A549 (cell line): ENCODE data around the gene FAM9B. TPM values are rescaled to one million over a fixed set of nuclear protein-coding genes. Genes with fewer than 3 reads are reported as not detected.
A peak's percentile ranks its signal among the peaks of the same experiment; 100 is the strongest.

Experiments used
- ATAC-seq, 2 experiments: fragments of 200-7000 bp in 1 of 2; fragments of >200 bp in 1 of 2; cut with Nextera tagmentation in 1 of 2; cut with Tn5 transposase in 1 of 2; 3 replicates each; pipeline versions ENCODE4 v1.8.0 to v1.9.1; 2018 to 2020; ENCODE audit warnings: mild to moderate bottlenecking in 1 of 2, moderate library complexity in 1 of 2
- CTCF ChIA-PET: fragments of 300-600 bp; sonication (Branson Sonifier 250); formaldehyde crosslinking; extraction: SDS; loops from one replicate; lab custom pipeline; 2021; ENCODE audit warnings: antibody characterized with exemption, inconsistent platforms; lab: Yijun Ruan, JAX
- POLR2A ChIA-PET: fragments of 350-600 bp; formaldehyde crosslinking; extraction: SDS; loops from one replicate; lab custom pipeline; 2021; ENCODE audit warnings: antibody characterized with exemption, inconsistent platforms; lab: Yijun Ruan, JAX
- DNase-seq, 2 experiments: peaks; one replicate each; pipeline versions ENCODE4 v3.0.0 to v3.0.0-alpha.2; 2011 to 2016; ENCODE audit warnings: low read depth in 1 of 2, low spot score in 1 of 2
- FAIRE-seq: peaks from 2 replicates; lab custom pipeline; 2011; peaks lifted over from hg19 to GRCh38; lab: Jason Lieb, UNC
- H3K27ac ChIP-seq, 2 experiments: fragments of >200 bp; sonication (Bioruptor Twin); formaldehyde crosslinking; 3 replicates each; pipeline ENCODE4 v1.5.1; 2016 to 2017
- H3K4me1 ChIP-seq: fragments of >200 bp; sonication (Bioruptor Twin); formaldehyde crosslinking; 3 replicates; pipeline ENCODE4 v1.6.1; 2016
- H3K4me2 ChIP-seq: fragments of >200 bp; sonication (Bioruptor Twin); formaldehyde crosslinking; 3 replicates; pipeline ENCODE4 v1.6.1; 2016
- H3K4me3 ChIP-seq: fragments of >200 bp; sonication (Bioruptor Twin); formaldehyde crosslinking; 3 replicates; pipeline ENCODE4 v1.5.1; 2016
- H3K9me3 ChIP-seq: fragments of >200 bp; sonication (Bioruptor Twin); formaldehyde crosslinking; 3 replicates; pipeline ENCODE4 v1.6.1; 2016
- ATOH8 ChIP-seq: fragments of 250-450 bp; sonication (Bioruptor Pico); IDR thresholded peaks from 2 replicates; pipeline ENCODE4 v1.5.0; 2020; ENCODE audit warnings: low read depth, mild to moderate bottlenecking, moderate library complexity
- BCL3 ChIP-seq: fragments of >200 bp; sonication (Bioruptor Twin); formaldehyde crosslinking; IDR thresholded peaks from 3 replicates; pipeline ENCODE4 v1.6.1; 2016
- CBX2 ChIP-seq: fragments of 200-600 bp; sonication (generic); IDR thresholded peaks from 2 replicates; pipeline ENCODE4 v1.6.1; 2016; ENCODE audit warnings: low read depth, mild to moderate bottlenecking, borderline replicate concordance
- CBX8 ChIP-seq: fragments of 200-600 bp; sonication (generic); IDR thresholded peaks from 2 replicates; pipeline ENCODE4 v1.6.1; 2016
- CHD2 ChIP-seq: fragments of 150-350 bp; IDR thresholded peaks from 2 replicates; pipeline ENCODE4 v1.6.1; 2014; ENCODE audit warnings: low read length; ENCODE audit not compliant: partially characterized antibody
- CTCF ChIP-seq: fragments of >200 bp; sonication (Bioruptor Twin); formaldehyde crosslinking; IDR thresholded peaks from 3 replicates; pipeline ENCODE4 v1.5.1; 2016
- EHMT2 ChIP-seq: fragments of 200-600 bp; sonication (generic); IDR thresholded peaks from 2 replicates; pipeline ENCODE4 v1.6.1; 2016; ENCODE audit warnings: antibody characterized with exemption, low read depth, mild to moderate bottlenecking, moderate library complexity
- EP300 ChIP-seq, 2 experiments: fragments of >200 bp; sonication (Bioruptor Twin); formaldehyde crosslinking; IDR thresholded peaks; 2 replicates in 1 of 2; 3 replicates in 1 of 2; pipeline ENCODE4 v1.6.1; 2016 to 2017
- FOXS1 ChIP-seq: fragments of 250-450 bp; sonication (Bioruptor Pico); IDR thresholded peaks from 2 replicates; pipeline ENCODE4 v1.5.0; 2020; ENCODE audit warnings: mild to moderate bottlenecking, moderate library complexity
- HMGXB4 ChIP-seq: fragments of 250-450 bp; sonication (Bioruptor Pico); IDR thresholded peaks from 2 replicates; pipeline ENCODE4 v1.5.0; 2021; ENCODE audit warnings: mild to moderate bottlenecking, moderate library complexity, borderline replicate concordance
- HOXB13 ChIP-seq: fragments of 250-450 bp; sonication (Bioruptor Pico); IDR thresholded peaks from 2 replicates; pipeline ENCODE4 v1.5.0; 2020; ENCODE audit warnings: low read depth, mild to moderate bottlenecking, moderate library complexity
- JUNB ChIP-seq: fragments of >200 bp; sonication (Bioruptor Twin); formaldehyde crosslinking; IDR thresholded peaks from 2 replicates; pipeline ENCODE4 v1.6.1; 2016
- KDM1A ChIP-seq: fragments of 200-600 bp; sonication (generic); IDR thresholded peaks from 2 replicates; pipeline ENCODE4 v1.6.1; 2016; ENCODE audit warnings: low read depth, mild to moderate bottlenecking
- MAFK ChIP-seq: fragments of 450-650 bp; IDR thresholded peaks from 2 replicates; pipeline ENCODE4 v1.6.1; 2014; ENCODE audit not compliant: partially characterized antibody
- MAX ChIP-seq: IDR thresholded peaks from 2 replicates; pipeline ENCODE4 v1.6.1; 2012
- MAZ ChIP-seq: fragments of 150-350 bp; IDR thresholded peaks from 2 replicates; pipeline ENCODE4 v1.6.1; 2014; ENCODE audit warnings: antibody characterized with exemption, low read depth, low read length, borderline replicate concordance
- MYC ChIP-seq: IDR thresholded peaks from 2 replicates; pipeline ENCODE4 v1.6.1; 2012; ENCODE audit warnings: mild to moderate bottlenecking, inconsistent platforms, low read length, improper control_type of control experiment, borderline replicate concordance
- POLR2AphosphoS2 ChIP-seq: conservative IDR thresholded peaks from 2 replicates; pipeline ENCODE4 v1.6.1; 2012; ENCODE audit warnings: low read length, improper control_type of control experiment, inconsistent platforms
- RCOR1 ChIP-seq: fragments of 150-350 bp; IDR thresholded peaks from 2 replicates; pipeline ENCODE4 v1.6.1; 2014; ENCODE audit warnings: antibody characterized with exemption, low read length, low read depth
- RFX5 ChIP-seq: fragments of 450-650 bp; IDR thresholded peaks from 2 replicates; pipeline ENCODE4 v1.7.1; 2014; ENCODE audit warnings: antibody characterized with exemption, mild to moderate bottlenecking, moderate library complexity
- RNF2 ChIP-seq: fragments of 200-600 bp; sonication (generic); IDR thresholded peaks from 2 replicates; pipeline ENCODE4 v1.6.1; 2016; ENCODE audit warnings: low read depth, mild to moderate bottlenecking, antibody characterized with exemption, moderate library complexity, borderline replicate concordance
- TFCP2L1 ChIP-seq: fragments of 250-450 bp; sonication (Bioruptor Pico); IDR thresholded peaks from 2 replicates; pipeline ENCODE4 v1.5.0; 2021; ENCODE audit warnings: mild to moderate bottlenecking
- USF2 ChIP-seq: fragments of 450-650 bp; IDR thresholded peaks from 2 replicates; pipeline ENCODE4 v1.6.1; 2014; ENCODE audit warnings: antibody characterized with exemption
- ZFP36 ChIP-seq: fragments of 450-650 bp; IDR thresholded peaks from 2 replicates; pipeline ENCODE4 v1.6.1; 2014; ENCODE audit warnings: borderline replicate concordance; ENCODE audit not compliant: partially characterized antibody
- WGBS: methylation state at CpG from one replicate; pipeline ENCODE4 v1.1.6; 2017; ENCODE audit errors: missing lambda C conversion rate; 5-methylcytosine and 5-hydroxymethylcytosine counted together
- polyA plus RNA-seq, 4 experiments: library from polyadenylated mRNA; depleted of rRNA in 3 of 4; stranded (reverse); fragments of >200 nt; fragmentation: RNase III in 1 of 4; extraction: RNeasy Plus Mini Kit Qiagen cat#74134 plus additional on column Dnase treatment in 1 of 4; gene quantifications; 2 replicates in 3 of 4; 3 replicates in 1 of 4; pipeline ENCODE4 v1.2.3, GENCODE V29; 2011 to 2017

FAM9B gene
- polyA plus RNA-seq, 2 of the 4 experiments (the other 2 are of a cell fraction) = not detected

GRCh38 chrX:9038244-9038643 is 4.3 kb upstream of the FAM9B start:
- Histone ChIP-seq H3K27ac (no peak overlapping the region), H3K4me2 (no peak overlapping the region), H3K4me3 (no peak overlapping the region), H3K9me3 (no peaks in the 10 kb centered on the region)
- WGBS = 56% methylated on average over 4 of the region's 4 CpGs
- CTCF ChIA-PET = no interaction called here
- no peak for FAIRE-seq
- DNase-seq = no peak
- ATAC-seq = no peak
- POLR2A ChIA-PET = no interaction called here
- TF ChIP-seq POLR2AphosphoS2 = no peak
- TF ChIP-seq MAFK = no peak
- TF ChIP-seq FOXS1 (CRISPR knock-in tag) = no peak
- no peak for TF ChIP-seq RFX5
- TF ChIP-seq MAZ = no peak
- TF ChIP-seq CHD2 = no peak
- no peak for TF ChIP-seq RNF2
- TF ChIP-seq USF2 = no peak
- TF ChIP-seq, all 56 proteins: peak for 0
- no peaks in the 10 kb centered on the region for H3K4me1 ChIP-seq

- no peak overlapping the region for H3K4me2 ChIP-seq
- no peak overlapping the region for H3K4me3 ChIP-seq
- H3K27ac ChIP-seq = no peak overlapping the region
- ATAC-seq (no peak), DNase-seq (no peak), FAIRE-seq (peak; percentile 68)
- H3K4me1 ChIP-seq = no peaks in the 10 kb centered on the region
- no peaks in the 10 kb centered on the region for H3K9me3 ChIP-seq
- CTCF ChIA-PET = no interaction called here
- TF ChIP-seq MAX (no peak), CHD2 (no peak), ATOH8 (no peak), CBX8 (no peak), CBX2 (no peak), CTCF (no peak), HMGXB4 (CRISPR knock-in tag) (no peak), MYC (no peak), EHMT2 (no peak), RCOR1 (no peak), FOXS1 (CRISPR knock-in tag) (no peak), MAZ (no peak)
- 65% methylated on average over 4 of the region's 4 CpGs for WGBS
- POLR2A ChIA-PET = no interaction called here
Measured at GRCh38 chrX:9037296-9037695, 3.4 kb upstream of the FAM9B start.

GRCh38 chrX:9033586-9033985 is 341 bp downstream of the FAM9B start:
- 100% methylated on average over 1 of the region's 17 CpGs for WGBS
- H3K9me3 ChIP-seq = no peaks in the 10 kb centered on the region
- no peak for FAIRE-seq
- H3K4me3 ChIP-seq = no peak overlapping the region
- TF ChIP-seq BCL3 (no peak), EHMT2 (no peak), POLR2AphosphoS2 (no peak), TFCP2L1 (no peak), EP300 (IDR thresholded peaks at IDR 0.05) (no peak), FOXS1 (CRISPR knock-in tag) (no peak), KDM1A (no peak), JUNB (no peak), CBX8 (no peak), ATOH8 (no peak), ZFP36 (no peak), CBX2 (no peak), HOXB13 (CRISPR knock-in tag) (no peak)
- DNase-seq = no peak
- H3K4me1 ChIP-seq = no peaks in the 10 kb centered on the region
- no peak for ATAC-seq
- H3K4me2 ChIP-seq = no peak overlapping the region
- ChIA-PET POLR2A (no interaction called here), CTCF (interaction anchor here (0.9 kb wide), 1 partner anchor 127 kb away, joined by 4 read pairs; no protein-coding TSS in a partner anchor)
- H3K27ac ChIP-seq = no peak overlapping the region
